CD4-positive, alpha-beta T cell treated with Interferon alpha-2 for 1 hour (primary cell): ENCODE data around the gene PDE4A.
A peak's percentile ranks its signal among the peaks of the same experiment; 100 is the strongest.
"Not testable (repeated sequence)": the region's sequence is repeated elsewhere in the genome, so short reads cannot be mapped to it uniquely, and the experiment has no call there.

ENCODE experiments used
- DNase-seq, 2 donors: peaks; one replicate each; pipeline ENCODE4 v3.0.0-alpha.2; 2020 to 2022

The PDE4A gene

DNA sequence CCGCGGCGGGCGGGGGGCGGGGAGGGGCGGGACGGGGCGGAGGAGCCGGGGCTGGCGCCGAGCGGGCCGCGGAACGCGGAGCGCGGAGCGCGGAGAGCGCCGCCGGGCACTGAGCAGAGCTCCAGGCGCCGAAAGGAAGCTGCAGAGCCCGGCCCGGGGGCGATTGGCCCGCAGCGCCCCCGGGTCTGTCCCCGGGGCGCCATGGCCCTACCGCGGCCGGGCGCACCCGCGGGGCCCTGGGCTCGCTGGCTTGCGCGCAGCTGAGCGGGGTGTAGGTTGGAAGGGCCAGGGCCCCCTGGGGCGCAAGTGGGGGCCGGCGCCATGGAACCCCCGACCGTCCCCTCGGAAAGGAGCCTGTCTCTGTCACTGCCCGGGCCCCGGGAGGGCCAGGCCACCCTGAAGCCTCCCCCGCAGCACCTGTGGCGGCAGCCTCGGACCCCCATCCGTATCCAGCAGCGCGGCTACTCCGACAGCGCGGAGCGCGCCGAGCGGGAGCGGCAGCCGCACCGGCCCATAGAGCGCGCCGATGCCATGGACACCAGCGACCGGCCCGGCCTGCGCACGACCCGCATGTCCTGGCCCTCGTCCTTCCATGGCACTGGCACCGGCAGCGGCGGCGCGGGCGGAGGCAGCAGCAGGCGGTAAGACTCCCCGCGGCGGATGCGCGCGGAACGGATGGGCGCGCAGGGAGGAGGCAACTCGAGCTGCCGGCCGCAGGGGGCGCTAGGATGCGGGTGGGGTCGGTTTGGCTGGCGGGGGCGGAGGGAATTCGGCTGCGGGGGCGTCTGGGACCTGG lies at the start of gene PDE4A:
Gene PDE4A, plus strand, starts transcription at position 95 of the 796 bp plus-strand sequence. Its CDS starts 227 bp downstream, at position 322.
- DNase-seq: peak; percentile 58 to 68

DNA sequence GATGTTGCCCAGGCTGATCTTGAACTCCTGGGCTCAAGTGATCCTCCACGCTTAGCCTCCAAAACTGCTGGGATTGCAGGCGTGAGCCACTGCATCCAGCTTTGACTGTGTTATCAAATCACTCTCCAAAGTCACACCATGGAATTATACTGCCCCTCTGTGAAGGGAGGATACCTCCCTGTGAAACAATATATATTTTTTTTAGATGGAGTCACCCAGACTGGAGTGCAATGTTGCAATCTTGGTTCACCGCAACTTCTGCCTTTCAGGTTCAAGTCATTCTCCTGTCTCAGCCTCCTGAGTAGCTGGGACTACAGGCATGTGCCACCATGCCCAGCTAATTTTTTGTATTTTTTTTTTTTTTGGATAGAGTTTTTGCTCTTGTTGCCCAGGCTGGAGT lies 47.6 kb upstream of the PDE4A start:
- peak in 1 of 2 donors; percentile 54 for DNase-seq

- no peak for DNase-seq
Measured at GRCh38 chr19:10374931-10375330, 45.4 kb upstream of the PDE4A start.

- not testable (repeated sequence) for DNase-seq
Measured at GRCh38 chr19:10377140-10377640, 43.1 kb upstream of the PDE4A start.

DNA sequence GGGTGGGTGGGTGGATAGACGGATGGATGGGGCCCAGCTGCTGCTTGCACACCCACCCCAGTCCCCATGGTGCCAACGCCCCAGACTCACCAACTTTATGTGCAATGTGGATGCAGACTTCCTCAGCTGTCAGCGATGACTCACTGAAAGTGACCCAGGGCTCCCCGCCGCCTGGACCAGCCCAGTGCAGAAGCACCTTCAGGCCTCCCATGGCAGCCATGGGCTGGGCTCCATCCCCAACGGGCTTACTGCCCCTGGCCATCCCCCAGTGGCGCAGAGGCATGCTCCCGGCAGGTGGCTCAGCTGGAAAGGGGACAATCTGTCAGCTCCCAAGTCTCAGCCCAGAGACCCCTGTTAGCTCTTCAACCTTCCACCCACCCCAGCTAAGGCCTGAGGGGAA lies 42.2 kb upstream of the PDE4A start:
- no peak for DNase-seq

DNA sequence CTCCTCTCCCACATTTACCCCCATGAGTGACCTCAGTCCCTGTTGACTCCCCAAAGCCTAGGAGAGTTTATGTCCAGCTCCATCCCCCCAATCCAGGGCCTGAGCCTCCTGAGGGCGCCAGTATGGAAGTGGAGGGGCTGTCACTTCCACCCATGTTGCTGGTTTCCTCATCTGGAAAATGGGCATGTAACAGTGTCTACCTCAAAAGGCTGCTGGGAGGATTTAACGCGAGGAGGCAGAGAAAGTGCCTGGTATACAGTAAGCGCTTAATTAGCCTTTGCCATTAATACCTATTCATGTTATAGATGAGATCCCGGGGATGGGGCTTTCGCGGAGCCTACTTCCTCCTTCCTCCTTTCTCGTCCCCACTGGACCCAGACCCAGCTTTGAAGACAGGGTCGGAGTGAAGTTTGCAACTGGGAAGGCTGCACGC lies 40.4 kb upstream of the PDE4A start:
- DNase-seq: no peak

DNA sequence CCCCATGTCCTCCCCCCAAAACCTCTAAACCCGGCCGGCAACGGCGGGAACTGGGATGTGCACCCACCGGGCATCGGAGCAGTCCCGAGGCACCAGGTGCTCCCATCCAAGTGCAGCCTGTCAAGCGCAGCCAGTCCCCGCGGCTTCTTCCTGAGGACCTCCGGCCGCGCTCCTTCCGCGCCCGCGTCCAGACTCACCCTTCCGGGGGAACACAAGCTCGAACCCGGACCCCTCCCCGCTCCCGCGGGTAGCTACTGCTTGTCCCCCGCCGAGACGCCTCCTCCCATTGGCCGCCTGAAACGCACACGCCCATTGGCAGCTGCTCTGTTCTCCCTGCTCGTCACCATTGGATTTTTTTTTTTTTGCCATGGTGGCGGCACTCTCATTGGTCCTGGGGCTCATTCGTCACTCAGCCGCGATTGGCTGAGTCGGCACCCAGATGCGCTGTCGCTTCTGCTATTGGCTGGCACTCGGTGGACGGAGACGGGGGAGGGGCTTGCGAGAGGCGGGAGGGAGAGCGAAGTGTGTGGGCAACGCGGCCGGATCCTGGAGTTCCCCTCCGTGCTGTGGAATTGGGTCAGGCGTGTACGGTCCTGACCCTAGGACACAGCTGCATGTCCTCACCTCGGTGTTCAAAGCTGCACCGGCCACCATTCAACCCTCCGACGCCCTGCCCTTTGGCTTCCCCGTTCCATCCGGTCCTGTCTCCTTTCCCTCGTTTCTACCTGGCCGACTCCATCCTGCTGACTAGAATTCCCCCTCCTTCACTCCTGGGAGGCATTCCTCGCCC lies 39.8 kb upstream of the PDE4A start, which contains the start of gene TYK2:
Gene TYK2, minus strand, starts transcription at position 260 of the 790 bp plus-strand sequence. CDS start 2,166 bp downstream, outside the sequence.
- DNase-seq: peak; percentile 97 to 98

DNA sequence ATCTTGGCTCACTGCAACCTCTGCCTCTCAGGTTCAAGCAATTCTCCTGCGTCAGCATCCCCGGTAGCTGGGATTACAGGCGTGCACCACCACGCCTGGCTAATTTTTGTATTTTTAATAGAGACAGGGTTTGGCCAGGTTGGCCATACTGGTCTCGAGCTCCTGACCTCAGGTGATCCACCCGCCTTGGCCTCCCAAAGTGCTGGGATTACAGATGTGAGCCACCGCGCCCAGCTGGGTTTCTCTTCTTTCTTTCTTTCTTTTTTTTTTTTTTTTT lies 37.2 kb upstream of the PDE4A start:
- not testable (repeated sequence) for DNase-seq

GRCh38 chr19:10384580-10384979 lies 35.8 kb upstream of the PDE4A start:
- DNase-seq: no peak

GRCh38 chr19:10388957-10389356 lies 31.4 kb upstream of the PDE4A start:
- peak; percentile 76 to 83 for DNase-seq

- DNase-seq: no peak
Measured at GRCh38 chr19:10389863-10390262, 30.5 kb upstream of the PDE4A start.

DNA sequence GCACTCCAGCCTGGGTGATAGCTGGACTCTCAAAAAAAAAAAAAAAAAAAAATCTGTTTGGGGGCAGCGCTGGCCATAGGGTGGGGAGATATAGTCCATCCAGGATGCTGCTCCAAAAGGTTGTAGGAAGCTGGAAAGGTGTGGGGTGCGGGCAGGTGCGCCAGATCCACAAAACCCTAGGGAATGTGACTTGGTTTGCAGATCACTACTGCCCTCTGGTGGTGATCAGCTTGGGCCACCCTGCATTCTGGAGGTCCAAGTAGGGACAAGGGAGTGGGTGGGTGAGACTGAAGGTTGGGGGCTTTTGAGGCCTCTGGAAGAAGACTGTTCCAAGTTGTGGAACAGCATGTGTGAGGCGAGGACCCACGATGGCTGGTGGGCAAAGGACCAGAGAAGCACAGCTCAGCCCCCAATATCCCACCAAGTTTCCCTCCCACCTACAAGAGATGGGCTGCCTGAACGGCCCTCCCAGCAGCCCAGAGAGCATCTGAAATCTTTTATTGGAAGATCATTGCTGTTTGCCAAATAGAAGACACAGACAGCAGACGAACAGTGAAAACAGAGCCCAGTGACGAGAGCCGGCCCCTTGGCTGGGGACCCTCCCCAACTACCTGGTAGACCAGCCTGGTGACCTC lies 29.6 kb upstream of the PDE4A start:
- peak; percentile 60 to 78 for DNase-seq

GRCh38 chr19:10392120-10392519 lies 28.2 kb upstream of the PDE4A start:
- no peak for DNase-seq

GRCh38 chr19:10393137-10393536 lies 27.2 kb upstream of the PDE4A start:
- DNase-seq: no peak

- no peak for DNase-seq
Measured at GRCh38 chr19:10395003-10395402, 25.3 kb upstream of the PDE4A start.

- DNase-seq: no peak
Measured at GRCh38 chr19:10395436-10395835, 24.9 kb upstream of the PDE4A start.

DNA sequence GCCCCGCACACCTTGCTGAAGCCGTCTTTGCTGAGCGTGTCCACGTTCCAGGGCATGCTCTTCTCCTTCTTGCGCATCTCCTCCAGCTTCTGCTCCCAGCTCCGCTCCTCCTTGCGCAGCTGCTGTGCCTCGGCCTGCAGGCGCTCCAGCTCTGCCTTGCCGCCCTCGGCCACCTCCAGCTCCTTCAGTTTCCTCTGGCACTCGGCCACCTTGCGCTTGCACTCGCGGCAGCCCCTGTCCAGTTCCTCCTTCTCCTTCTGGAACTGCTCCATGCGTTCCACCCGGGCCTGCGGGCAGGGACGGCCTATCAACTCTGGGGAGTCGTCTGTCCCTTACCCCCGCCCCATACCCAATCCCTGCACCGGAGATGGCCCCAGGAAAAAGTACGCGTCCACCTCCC lies 24.4 kb upstream of the PDE4A start:
- DNase-seq: no peak

GRCh38 chr19:10398819-10399218 lies 21.5 kb upstream of the PDE4A start:
- DNase-seq: no peak

- not testable (repeated sequence) for DNase-seq
Measured at GRCh38 chr19:10399340-10399739, 21.0 kb upstream of the PDE4A start.

- no peak for DNase-seq
Measured at GRCh38 chr19:10399878-10400277, 20.5 kb upstream of the PDE4A start.

GRCh38 chr19:10402441-10403038 lies 17.8 kb upstream of the PDE4A start:
- DNase-seq: peak in 1 of 2 donors; percentile 47

DNA sequence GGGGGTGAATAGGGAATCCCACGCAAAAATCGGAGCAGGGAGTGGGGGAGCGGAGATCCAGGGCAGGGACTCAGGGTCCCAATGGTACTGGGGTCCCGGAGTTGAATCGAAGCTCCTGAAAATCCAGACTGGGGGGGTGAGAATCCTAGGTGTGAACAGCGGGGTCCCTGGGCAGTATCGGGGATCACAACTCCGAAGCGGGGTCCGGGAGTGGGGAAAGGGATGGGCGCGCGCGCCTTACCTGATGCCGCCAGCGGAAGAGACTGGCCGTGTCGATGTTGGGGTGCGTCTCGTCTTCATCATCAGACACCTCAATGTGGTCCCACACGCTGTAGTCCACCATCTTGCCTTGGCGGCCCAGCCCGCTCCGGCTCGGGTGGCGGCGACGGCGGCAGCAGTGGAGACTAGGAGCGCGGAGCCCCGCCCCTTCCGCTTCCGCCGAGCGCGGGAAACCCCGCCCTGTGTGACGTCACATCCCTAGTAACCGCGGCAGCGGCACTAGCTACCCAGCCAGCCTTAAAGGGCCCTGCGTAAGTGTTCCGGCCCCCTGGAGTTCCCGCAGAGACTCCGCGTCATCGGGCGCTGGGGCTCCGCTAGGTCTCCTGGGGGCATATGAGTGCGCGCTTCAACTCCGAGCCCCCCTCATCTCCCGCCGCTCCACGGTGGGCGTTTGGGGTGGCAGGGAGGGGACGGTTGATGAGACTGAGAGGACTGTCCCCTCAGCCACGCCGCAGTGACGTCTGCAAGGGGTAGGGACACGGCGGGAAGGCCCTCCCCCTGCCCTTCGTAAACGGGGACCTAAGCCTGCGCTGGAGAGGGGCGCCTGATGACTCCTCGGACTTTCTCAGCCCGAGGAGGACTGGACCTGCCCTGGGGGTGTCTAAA lies 17.0 kb upstream of the PDE4A start, which contains the start of gene CDC37:
Gene CDC37, minus strand, starts transcription at position 406 of the 885 bp plus-strand sequence. Its CDS starts 63 bp downstream, at position 343.
- peak; percentile 97 to 98 for DNase-seq
